Activated CD4-positive, alpha-beta T cell treated with anti-CD3 and anti-CD28 coated beads for 48 hours (primary cell): ENCODE measurements around the gene TCIRG1.
"Not testable (repeated sequence)": the region's sequence is repeated elsewhere in the genome, so short reads cannot be mapped to it uniquely, and the experiment has no call there.

Source experiments
- DNase-seq: peaks from one replicate; pipeline ENCODE4 v3.0.0-alpha.2; 2020

TCIRG1 gene

GRCh38 chr11:68038718-68039525, at the start of gene TCIRG1:
Gene TCIRG1 (plus strand): TSS chr11:68039025. CDS start chr11:68041272, 2,247 bp downstream.
- DNase-seq: peak; percentile 74

GRCh38 chr11:67990546-67991346, 48.1 kb upstream of the TCIRG1 start:
- DNase-seq: not testable (repeated sequence)

- not testable (repeated sequence) for DNase-seq
Measured at GRCh38 chr11:67991347-67992121, 47.3 kb upstream of the TCIRG1 start.

- DNase-seq: peak; percentile 54
Measured at GRCh38 chr11:67993821-67994220, 45.0 kb upstream of the TCIRG1 start.

- not testable (repeated sequence) for DNase-seq
Measured at GRCh38 chr11:67994387-67994786, 44.4 kb upstream of the TCIRG1 start.

- DNase-seq: not testable (repeated sequence)
Measured at GRCh38 chr11:67995129-67995528, 43.7 kb upstream of the TCIRG1 start.

- not testable (repeated sequence) for DNase-seq
Measured at GRCh38 chr11:67995579-67995978, 43.2 kb upstream of the TCIRG1 start.

GRCh38 chr11:67996051-67996450, 42.8 kb upstream of the TCIRG1 start:
- no peak for DNase-seq

- DNase-seq: peak; percentile 74
Measured at GRCh38 chr11:67996622-67997474, 42.0 kb upstream of the TCIRG1 start.

GRCh38 chr11:67997475-67997921, 41.3 kb upstream of the TCIRG1 start:
- no peak for DNase-seq

GRCh38 chr11:67998150-67999045, 40.4 kb upstream of the TCIRG1 start:
- no peak for DNase-seq

- DNase-seq: no peak
Measured at GRCh38 chr11:67999201-67999629, 39.6 kb upstream of the TCIRG1 start.

- no peak for DNase-seq
Measured at GRCh38 chr11:67999704-68000103, 39.1 kb upstream of the TCIRG1 start.

GRCh38 chr11:68002575-68002937, 36.3 kb upstream of the TCIRG1 start:
- DNase-seq: no peak

- DNase-seq: peak; percentile 64
Measured at GRCh38 chr11:68002938-68003845, 35.6 kb upstream of the TCIRG1 start.

- peak; percentile 89 for DNase-seq
Measured at GRCh38 chr11:68003846-68004550, 34.8 kb upstream of the TCIRG1 start, which contains the start of gene UNC93B1. Gene UNC93B1 (minus strand): TSS chr11:68004097. CDS start chr11:68004043, 54 bp downstream.

- no peak for DNase-seq
Measured at GRCh38 chr11:68004551-68005335, 34.1 kb upstream of the TCIRG1 start.

- no peak for DNase-seq
Measured at GRCh38 chr11:68006606-68007166, 32.1 kb upstream of the TCIRG1 start.
